IPS-18a (cell line): Measurements from ENCODE around the gene RASA1.

Experiments used
- H3K27ac ChIP-seq: one replicate; pipeline ENCODE4 v1.5.1; 2013; ENCODE audit warnings: low read length
- H3K27me3 ChIP-seq: one replicate; pipeline ENCODE4 v1.6.1; 2013; ENCODE audit warnings: mild to moderate bottlenecking, low read length; ENCODE audit not compliant: control insufficient read depth, insufficient read depth
- H3K36me3 ChIP-seq: one replicate; pipeline ENCODE4 v1.6.1; 2013; ENCODE audit warnings: low read depth, low read length; ENCODE audit not compliant: control insufficient read depth
- H3K4me1 ChIP-seq: one replicate; pipeline ENCODE4 v1.6.1; 2013; ENCODE audit warnings: low read depth, low read length; ENCODE audit not compliant: control insufficient read depth
- H3K4me3 ChIP-seq: one replicate; pipeline ENCODE4 v1.5.1; 2013; ENCODE audit warnings: low read length
- H3K9ac ChIP-seq: one replicate; pipeline ENCODE4 v1.6.1; 2013; ENCODE audit warnings: mild to moderate bottlenecking, low read length, moderate library complexity
- H3K9me3 ChIP-seq: one replicate; pipeline ENCODE4 v1.6.1; 2013; ENCODE audit warnings: low read depth, low read length; ENCODE audit not compliant: control insufficient read depth

The RASA1 gene

GRCh38 chr5:87390576-87391199 is 123.0 kb downstream of the RASA1 start:
- Histone ChIP-seq H3K27ac (no peak overlapping the region), H3K9me3 (no peaks in the 10 kb centered on the region), H3K36me3 (peaks cover 97% of the 10 kb centered on the region), H3K4me3 (no peak overlapping the region), H3K27me3 (no peaks in the 10 kb centered on the region), H3K9ac (no peak overlapping the region), H3K4me1 (no peaks in the 10 kb centered on the region)

DNA sequence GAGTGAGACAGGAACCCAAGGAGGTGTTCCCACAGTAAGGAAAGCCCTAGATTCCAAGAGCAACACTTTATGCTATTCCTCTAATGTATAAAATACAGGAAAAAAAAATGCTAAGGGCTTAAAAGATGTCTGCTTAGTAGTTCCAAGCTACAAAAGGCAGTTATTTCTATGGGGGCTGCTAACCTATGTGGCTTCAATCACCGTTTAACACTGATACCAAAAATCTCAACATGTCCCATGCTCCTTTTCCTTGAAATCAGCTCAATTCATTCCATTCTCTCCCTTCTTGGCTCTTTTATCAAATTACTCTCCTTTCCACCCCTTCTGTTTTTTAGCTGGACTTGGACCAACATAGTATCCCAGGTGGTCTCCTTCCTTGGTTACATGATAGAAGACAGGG is 124.5 kb downstream of the RASA1 start:
- H3K36me3 ChIP-seq = peaks cover 89% of the 10 kb centered on the region

DNA sequence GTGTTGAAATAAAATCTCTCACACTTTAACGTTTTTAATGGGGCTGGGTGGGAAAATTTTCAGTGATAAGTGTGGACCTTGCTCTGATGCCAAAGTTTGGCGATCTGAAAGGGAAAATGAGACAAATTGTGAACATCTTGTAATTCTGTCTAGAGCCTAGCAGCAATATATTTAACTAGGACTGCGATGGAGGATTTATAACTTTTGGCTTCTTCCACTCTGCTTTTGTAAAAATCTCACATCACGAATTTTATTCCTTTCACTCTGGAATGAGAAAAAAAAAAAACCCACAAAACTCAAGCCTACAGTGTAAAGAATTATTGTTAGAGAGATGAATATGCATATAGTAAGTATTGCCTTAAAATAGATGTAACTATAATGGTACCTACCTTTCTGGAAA is 125.1 kb downstream of the RASA1 start:
- Histone ChIP-seq H3K4me3 (no peak overlapping the region), H3K27ac (no peak overlapping the region), H3K36me3 (peaks cover 86% of the 10 kb centered on the region), H3K4me1 (no peaks in the 10 kb centered on the region), H3K27me3 (no peaks in the 10 kb centered on the region), H3K9me3 (no peaks in the 10 kb centered on the region), H3K9ac (no peak overlapping the region)

More for the DNA sequence above, 124.5 kb downstream of the RASA1 start:
- no peaks in the 10 kb centered on the region for H3K4me1 ChIP-seq
- no peak overlapping the region for H3K9ac ChIP-seq
- H3K4me3 ChIP-seq = no peak overlapping the region
- H3K27me3 ChIP-seq = no peaks in the 10 kb centered on the region
- no peak overlapping the region for H3K27ac ChIP-seq
- H3K9me3 ChIP-seq = no peaks in the 10 kb centered on the region

GRCh38 chr5:87393331-87393730 is 125.6 kb downstream of the RASA1 start:
- no peak overlapping the region for H3K9ac ChIP-seq
- H3K36me3 ChIP-seq = peaks cover 86% of the 10 kb centered on the region
- H3K27ac ChIP-seq = no peak overlapping the region
- no peaks in the 10 kb centered on the region for H3K27me3 ChIP-seq
- H3K9me3 ChIP-seq = no peaks in the 10 kb centered on the region
- H3K4me3 ChIP-seq = no peak overlapping the region
- H3K4me1 ChIP-seq = no peaks in the 10 kb centered on the region

- H3K9ac ChIP-seq = no peak overlapping the region
- no peaks in the 10 kb centered on the region for H3K9me3 ChIP-seq
- H3K27me3 ChIP-seq = no peaks in the 10 kb centered on the region
- H3K4me3 ChIP-seq = no peak overlapping the region
- no peak overlapping the region for H3K27ac ChIP-seq
- peaks cover 88% of the 10 kb centered on the region for H3K36me3 ChIP-seq
- H3K4me1 ChIP-seq = no peaks in the 10 kb centered on the region
These were observed 126.9 kb downstream of the RASA1 start for GRCh38 chr5:87394411-87395165.

DNA sequence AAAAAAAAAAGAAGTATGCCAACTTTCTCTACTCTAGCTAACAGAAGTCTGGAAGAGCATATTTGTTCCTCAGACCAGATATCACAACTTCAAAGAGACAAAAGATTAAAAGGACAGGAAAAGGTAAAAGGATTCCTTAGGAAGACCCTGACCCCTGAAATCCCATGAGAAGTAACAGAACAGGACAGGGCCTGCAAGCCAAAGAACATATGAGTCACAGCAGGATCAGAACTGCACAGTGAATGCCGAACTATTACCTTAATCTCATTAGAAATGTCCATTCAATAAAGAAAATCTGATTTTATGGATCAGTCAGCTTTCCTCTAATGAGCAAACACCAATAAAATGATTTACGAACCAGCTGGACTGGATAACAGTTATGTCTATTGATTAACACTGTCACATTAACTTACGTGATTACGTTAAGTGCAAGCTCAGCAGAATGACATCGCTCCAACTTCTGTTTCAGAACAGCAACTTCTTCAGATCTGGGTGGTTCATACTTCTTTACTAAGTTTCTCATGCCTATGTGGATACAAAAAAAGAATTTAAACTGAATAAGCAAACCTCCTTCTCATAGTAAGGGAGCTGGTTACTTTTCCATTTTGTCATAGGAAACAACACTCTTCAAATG is 131.4 kb downstream of the RASA1 start:
- no peak overlapping the region for H3K4me3 ChIP-seq
- no peaks in the 10 kb centered on the region for H3K27me3 ChIP-seq
- no peak overlapping the region for H3K9ac ChIP-seq
- H3K4me1 ChIP-seq = no peaks in the 10 kb centered on the region
- H3K27ac ChIP-seq = no peak overlapping the region
- H3K36me3 ChIP-seq = peaks cover 80% of the 10 kb centered on the region
- H3K9me3 ChIP-seq = no peaks in the 10 kb centered on the region

- no peaks in the 10 kb centered on the region for H3K9me3 ChIP-seq
These were observed 132.0 kb downstream of the RASA1 start for GRCh38 chr5:87399720-87400119.

GRCh38 chr5:87400305-87400899 is 132.7 kb downstream of the RASA1 start:
- Histone ChIP-seq H3K4me3 (no peak overlapping the region), H3K9me3 (no peaks in the 10 kb centered on the region), H3K9ac (no peak overlapping the region), H3K4me1 (no peaks in the 10 kb centered on the region), H3K27ac (no peak overlapping the region), H3K36me3 (peaks cover 77% of the 10 kb centered on the region), H3K27me3 (no peaks in the 10 kb centered on the region)

More at GRCh38 chr5:87399720-87400119, 132.0 kb downstream of the RASA1 start:
- Histone ChIP-seq H3K4me3 (no peak overlapping the region), H3K27ac (no peak overlapping the region), H3K36me3 (peaks cover 80% of the 10 kb centered on the region), H3K27me3 (no peaks in the 10 kb centered on the region), H3K4me1 (no peaks in the 10 kb centered on the region), H3K9ac (no peak overlapping the region)

DNA sequence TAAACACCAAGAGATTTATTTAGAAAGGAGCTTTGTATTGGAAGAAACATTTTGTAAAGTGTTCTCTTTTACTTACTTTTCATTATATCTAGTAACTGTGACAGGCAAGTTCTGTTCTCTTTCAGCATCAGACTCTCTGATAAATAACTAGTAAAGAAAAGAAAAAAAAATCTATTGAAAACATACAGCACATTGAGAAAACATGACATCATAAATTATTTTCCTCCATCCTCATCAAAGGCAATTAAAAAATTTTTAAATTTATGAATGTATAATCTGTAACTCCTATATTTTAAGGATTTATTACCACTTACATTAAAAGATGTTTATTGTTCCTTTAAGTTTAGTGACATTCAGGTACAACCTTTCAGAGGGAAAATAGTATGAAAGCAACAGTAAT is 133.9 kb downstream of the RASA1 start:
- no peaks in the 10 kb centered on the region for H3K4me1 ChIP-seq
- no peak overlapping the region for H3K27ac ChIP-seq
- no peak overlapping the region for H3K4me3 ChIP-seq
- no peaks in the 10 kb centered on the region for H3K27me3 ChIP-seq
- no peaks in the 10 kb centered on the region for H3K9me3 ChIP-seq
- H3K36me3 ChIP-seq = peaks cover 83% of the 10 kb centered on the region
- H3K9ac ChIP-seq = no peak overlapping the region

DNA sequence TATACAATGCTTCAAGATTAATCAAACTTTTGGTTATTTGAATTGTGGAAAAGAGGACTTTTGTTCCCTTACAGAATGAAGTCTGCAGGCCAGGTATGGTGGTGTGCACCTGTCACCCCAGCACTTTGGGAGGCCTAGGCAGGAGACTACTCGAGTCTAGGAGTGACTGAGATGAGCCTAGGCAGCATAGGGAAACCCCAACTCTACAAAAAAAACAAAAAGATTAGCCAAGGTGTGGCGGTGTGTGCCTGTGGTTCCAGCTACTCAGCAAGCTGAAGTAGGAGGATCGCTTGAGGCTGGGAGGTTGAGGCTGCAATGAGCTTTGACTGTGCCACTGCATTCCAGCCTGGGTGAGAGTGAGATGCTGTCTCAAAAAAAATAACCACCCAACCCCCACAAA is 135.7 kb downstream of the RASA1 start:
- no peak overlapping the region for H3K27ac ChIP-seq
- H3K4me3 ChIP-seq = no peak overlapping the region
- no peak overlapping the region for H3K9ac ChIP-seq
- no peaks in the 10 kb centered on the region for H3K27me3 ChIP-seq
- peaks cover 88% of the 10 kb centered on the region for H3K36me3 ChIP-seq
- H3K9me3 ChIP-seq = no peaks in the 10 kb centered on the region
- no peaks in the 10 kb centered on the region for H3K4me1 ChIP-seq

GRCh38 chr5:87403899-87404298 is 136.2 kb downstream of the RASA1 start:
- no peaks in the 10 kb centered on the region for H3K27me3 ChIP-seq
- peaks cover 88% of the 10 kb centered on the region for H3K36me3 ChIP-seq
- H3K4me3 ChIP-seq = no peak overlapping the region
- H3K9me3 ChIP-seq = no peaks in the 10 kb centered on the region
- no peaks in the 10 kb centered on the region for H3K4me1 ChIP-seq
- H3K9ac ChIP-seq = no peak overlapping the region
- H3K27ac ChIP-seq = no peak overlapping the region
